HG03025 (cell line): ENCODE measurements around the gene SLC22A5.
A peak's percentile ranks its signal among the peaks of the same experiment; 100 is the strongest.
"Not testable (repeated sequence)": the region's sequence is repeated elsewhere in the genome, so short reads cannot be mapped to it uniquely, and the experiment has no call there.

Experiments used
- ATAC-seq: cut with Tn5 transposase; IDR thresholded peaks from one replicate; pipeline ENCODE4 v1.9.1; 2021; ENCODE audit warnings: mild to moderate bottlenecking, moderate library complexity; ENCODE audit not compliant: unreplicated experiment, low FRiP score

SLC22A5 gene

GRCh38 chr5:132410451-132411303 lies 41.2 kb downstream of the SLC22A5 start:
- ATAC-seq = peak; percentile 61

- ATAC-seq = no peak
Observed at GRCh38 chr5:132411304-132412013, 41.9 kb downstream of the SLC22A5 start.

GRCh38 chr5:132413567-132413966 lies 44.1 kb downstream of the SLC22A5 start:
- ATAC-seq = no peak

GRCh38 chr5:132414634-132415378 lies 45.3 kb downstream of the SLC22A5 start:
- no peak for ATAC-seq

GRCh38 chr5:132415516-132415915 lies 46.0 kb downstream of the SLC22A5 start:
- not testable (repeated sequence) for ATAC-seq

GRCh38 chr5:132416306-132417009 lies 46.9 kb downstream of the SLC22A5 start:
- no peak for ATAC-seq

- no peak for ATAC-seq
Observed at GRCh38 chr5:132417010-132417439, 47.5 kb downstream of the SLC22A5 start.

GRCh38 chr5:132417461-132417860 lies 48.0 kb downstream of the SLC22A5 start:
- ATAC-seq = no peak

GRCh38 chr5:132417889-132418485 lies 48.5 kb downstream of the SLC22A5 start:
- ATAC-seq = no peak

- no peak for ATAC-seq
Observed at GRCh38 chr5:132418881-132419280, 49.4 kb downstream of the SLC22A5 start.

- no peak for ATAC-seq
Observed at GRCh38 chr5:132419502-132420468, 50.3 kb downstream of the SLC22A5 start.

GRCh38 chr5:132420706-132421272 lies 51.3 kb downstream of the SLC22A5 start:
- no peak for ATAC-seq

- ATAC-seq = no peak
Observed at GRCh38 chr5:132421462-132421861, 52.0 kb downstream of the SLC22A5 start.

- peak; percentile 35 for ATAC-seq
Observed at GRCh38 chr5:132422720-132423437, 53.4 kb downstream of the SLC22A5 start.

- ATAC-seq = no peak
Observed at GRCh38 chr5:132423438-132423898, 54.0 kb downstream of the SLC22A5 start.

GRCh38 chr5:132424167-132424880 lies 54.8 kb downstream of the SLC22A5 start:
- no peak for ATAC-seq
